ENCODE measurements around the gene RNF26.

GRCh38 chr11:119332111-119332765 lies 2.1 kb upstream of the RNF26 start:
- TF ChIP-seq POLR2A (IDR thresholded peaks at IDR 0.05; ENCODE audit: low read depth, low read length) (no peak), CTCF (IDR thresholded peaks at IDR 0.05; ENCODE audit: extremely low read depth in 1 of 2, insufficient read depth in 1 of 2, low read depth in 1 of 2, low read length in 2 of 2) (no peak), MAX (IDR thresholded peaks at IDR 0.05; ENCODE audit: insufficient read depth, insufficient read length) (no peak), POLR2AphosphoS5 (IDR thresholded peaks at IDR 0.05; ENCODE audit: insufficient read depth, low read depth, low read length) (no peak), EZH2 (IDR thresholded peaks at IDR 0.05; ENCODE audit: borderline replicate concordance, low read depth, low read length, severe bottlenecking) (no peak), MYC (IDR thresholded peaks at IDR 0.05; ENCODE audit: low read depth, low read length) (no peak), JUN (IDR thresholded peaks at IDR 0.05; ENCODE audit: borderline replicate concordance, insufficient read depth, insufficient read length, low read depth) (no peak), GATA2 (IDR thresholded peaks at IDR 0.05; ENCODE audit: insufficient read depth, insufficient read length, low read depth, low read length) (no peak), FOS (IDR thresholded peaks at IDR 0.05; ENCODE audit: borderline replicate concordance, insufficient read depth, low read length) (no peak)
